SW480 (cell line): Measurements from ENCODE around the gene RNF180.
"Not testable (repeated sequence)": the region's sequence is repeated elsewhere in the genome, so short reads cannot be mapped to it uniquely, and the experiment has no call there.

ENCODE experiments used
- DNase-seq: peaks from one replicate; pipeline ENCODE4 v3.0.0-alpha.2; 2016; ENCODE audit warnings: low spot score

RNF180 gene

DNA sequence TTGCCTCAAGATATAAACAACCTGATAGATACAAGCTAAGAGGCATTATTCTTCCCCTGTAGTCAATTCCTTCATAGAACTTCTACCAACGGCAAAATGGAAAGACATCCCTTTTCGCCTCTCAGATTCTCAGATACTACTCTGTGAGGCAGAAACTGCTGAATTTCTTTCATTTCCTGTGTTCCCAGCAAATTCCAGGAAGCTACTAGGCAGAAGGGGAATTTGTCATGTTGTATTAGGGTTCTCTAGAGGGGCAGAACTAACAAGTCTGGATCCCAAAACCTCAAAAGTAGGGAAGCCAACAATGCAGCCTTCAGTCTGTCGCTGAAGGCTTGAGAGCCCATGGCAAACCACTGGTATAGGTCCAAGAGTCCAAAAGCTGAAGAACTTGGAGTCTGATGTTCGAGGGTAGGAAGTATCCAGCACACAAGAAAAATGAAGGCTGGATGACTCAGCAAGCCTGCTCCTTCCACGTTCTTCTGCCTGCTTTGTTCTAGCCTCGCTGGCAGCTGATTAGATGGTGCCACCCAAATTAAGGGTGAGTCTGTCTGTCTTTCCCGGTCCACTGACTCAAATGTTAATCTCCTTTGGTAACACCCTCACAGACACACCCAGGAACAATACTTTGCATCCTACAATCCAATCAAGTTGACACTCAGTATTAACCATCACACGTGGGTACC is 15.2 kb downstream of the RNF180 start:
- DNase-seq: no peak

DNA sequence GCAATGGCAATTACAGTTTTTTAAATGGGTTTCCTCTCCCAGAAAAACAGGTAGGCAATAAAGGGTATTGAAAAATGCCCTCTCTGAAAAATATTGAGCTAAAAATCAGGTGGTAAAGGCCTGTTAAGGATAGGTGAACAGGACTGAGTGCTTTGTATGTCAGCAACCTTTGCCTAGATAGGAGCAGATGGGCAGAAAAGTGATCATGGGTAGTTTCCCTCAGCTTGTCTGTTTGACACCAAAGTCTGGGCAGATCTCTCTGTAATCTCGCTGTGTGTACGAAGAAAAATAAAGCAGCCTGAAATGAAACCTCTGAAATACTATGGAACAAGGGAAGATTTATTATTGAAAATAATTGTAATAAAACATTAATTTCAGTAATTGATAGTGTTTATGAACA is 15.8 kb downstream of the RNF180 start:
- no peak for DNase-seq

DNA sequence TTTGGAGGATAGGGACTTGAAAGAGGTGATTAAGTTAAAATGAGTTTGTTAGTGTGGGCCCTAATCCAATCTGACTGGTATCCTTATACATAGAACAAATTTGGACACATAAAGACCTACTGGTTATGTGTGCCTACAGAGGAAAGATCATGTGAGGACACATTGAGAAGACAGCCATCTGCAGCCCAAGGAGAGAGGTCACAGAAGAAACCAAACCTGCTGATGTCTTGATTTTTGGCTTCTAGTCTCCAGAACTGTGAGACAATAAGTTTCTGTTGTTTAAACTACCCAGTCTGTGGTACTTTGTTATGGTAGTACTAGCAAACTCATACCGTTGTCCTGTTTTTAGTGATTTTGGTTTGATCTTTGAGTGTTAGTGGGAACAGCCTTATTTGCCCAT is 18.3 kb downstream of the RNF180 start:
- no peak for DNase-seq

DNA sequence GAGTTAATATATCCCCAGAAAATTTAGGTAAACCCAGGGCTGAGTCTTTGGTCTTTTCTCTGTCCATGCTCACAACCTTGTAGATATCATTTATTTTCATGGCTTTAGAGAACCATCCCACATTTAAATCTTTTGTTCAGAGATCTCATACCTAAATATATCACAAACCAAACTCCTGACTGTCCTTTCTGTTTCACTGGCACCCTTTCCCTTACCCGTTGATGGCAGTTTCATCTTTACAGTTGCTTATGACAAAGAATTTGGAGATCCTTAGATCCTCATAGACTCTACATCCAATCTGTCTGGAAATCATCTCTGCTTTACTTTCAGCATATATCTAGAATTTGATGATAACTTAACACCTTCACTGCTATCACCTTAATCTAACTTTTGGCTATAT is 19.2 kb downstream of the RNF180 start:
- DNase-seq: no peak

DNA sequence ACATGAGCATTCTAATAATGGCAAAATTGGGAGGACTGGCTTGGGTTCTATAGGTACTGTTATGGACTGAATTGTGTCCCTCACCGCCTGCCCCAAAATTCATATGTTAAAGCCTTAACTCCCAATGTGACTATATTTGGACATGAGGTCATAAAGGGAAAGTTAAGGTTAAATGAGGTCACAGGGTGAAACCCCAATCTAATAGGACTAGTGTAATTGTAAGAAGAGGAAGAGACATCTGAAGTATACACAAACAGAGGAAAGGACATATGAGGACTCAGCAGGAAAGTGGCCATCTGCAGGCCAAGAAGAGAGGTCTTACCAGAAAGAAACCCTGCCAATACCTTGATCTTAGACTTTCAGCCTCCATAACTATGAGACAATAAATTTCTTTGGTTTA is 23.1 kb downstream of the RNF180 start:
- DNase-seq: no peak

DNA sequence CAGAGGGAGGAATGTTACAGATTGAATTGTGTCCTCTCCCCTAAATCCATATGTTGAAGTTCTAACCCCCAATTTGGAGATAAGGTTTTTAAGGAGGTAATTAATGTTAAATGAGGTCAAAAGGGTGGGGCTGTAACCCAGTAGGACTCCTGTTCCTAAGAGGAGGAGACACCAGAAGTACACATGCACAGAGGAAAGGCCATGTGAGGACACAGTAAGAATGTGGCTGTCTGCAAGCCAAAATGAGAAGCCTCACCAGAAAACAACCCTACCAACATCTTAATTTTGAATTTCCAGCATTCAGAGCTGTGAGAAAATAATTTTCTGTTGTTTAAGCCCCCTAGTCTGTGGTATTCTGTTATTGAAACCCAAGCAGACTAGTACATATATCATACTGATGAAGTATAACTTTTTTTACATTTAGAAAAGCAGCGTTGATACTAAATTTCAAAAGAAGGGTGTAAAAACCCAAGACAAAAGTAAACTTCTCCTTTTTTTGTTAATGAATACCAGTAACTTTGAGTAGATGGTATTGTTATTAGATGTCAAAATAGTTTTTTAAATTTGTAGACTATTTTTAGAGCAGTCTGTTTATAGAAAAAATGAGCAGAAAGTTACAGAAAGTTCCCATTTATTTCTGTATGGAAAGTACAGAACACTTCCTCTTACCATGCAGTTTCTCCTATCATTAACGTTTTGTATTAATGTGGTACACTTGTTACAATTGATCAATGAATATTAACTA is 25.1 kb downstream of the RNF180 start:
- no peak for DNase-seq

DNA sequence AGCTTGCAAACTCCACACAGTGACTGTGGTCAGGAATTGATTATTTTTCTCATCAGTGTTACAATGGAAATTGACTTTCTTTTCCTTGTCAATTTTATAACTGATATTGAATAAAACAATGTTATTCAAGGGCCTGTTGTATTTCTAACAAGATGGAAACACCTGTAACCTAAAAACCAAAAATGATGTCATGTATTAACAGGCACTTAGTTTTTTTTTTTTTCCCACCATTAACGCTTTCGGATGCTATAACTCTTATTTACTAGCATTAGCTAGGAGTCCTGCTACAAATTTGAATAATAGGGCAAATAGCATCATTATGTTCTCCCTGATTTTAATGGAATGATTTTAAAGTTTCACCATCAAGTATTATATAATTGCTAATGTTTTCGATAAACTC is 30.3 kb downstream of the RNF180 start:
- DNase-seq: no peak

DNA sequence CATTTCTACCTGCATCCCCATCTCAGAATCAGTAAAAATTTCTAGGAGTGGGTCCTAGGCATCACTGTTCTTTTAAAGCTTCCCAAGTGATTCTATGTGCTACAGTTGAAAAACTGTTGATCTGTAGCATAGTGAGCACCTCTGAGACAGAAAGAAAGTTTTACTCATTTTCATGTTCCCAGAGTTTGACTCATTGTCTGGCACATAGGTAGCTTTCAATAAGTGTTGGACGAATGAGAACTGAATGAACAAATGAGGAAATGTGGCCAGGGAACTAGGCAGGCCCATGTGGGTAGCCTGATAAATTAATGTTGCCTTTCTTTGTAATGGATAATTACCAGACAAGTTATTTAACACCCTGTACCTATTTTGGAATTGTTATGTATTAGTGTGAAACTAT is 33.8 kb downstream of the RNF180 start:
- no peak for DNase-seq

DNA sequence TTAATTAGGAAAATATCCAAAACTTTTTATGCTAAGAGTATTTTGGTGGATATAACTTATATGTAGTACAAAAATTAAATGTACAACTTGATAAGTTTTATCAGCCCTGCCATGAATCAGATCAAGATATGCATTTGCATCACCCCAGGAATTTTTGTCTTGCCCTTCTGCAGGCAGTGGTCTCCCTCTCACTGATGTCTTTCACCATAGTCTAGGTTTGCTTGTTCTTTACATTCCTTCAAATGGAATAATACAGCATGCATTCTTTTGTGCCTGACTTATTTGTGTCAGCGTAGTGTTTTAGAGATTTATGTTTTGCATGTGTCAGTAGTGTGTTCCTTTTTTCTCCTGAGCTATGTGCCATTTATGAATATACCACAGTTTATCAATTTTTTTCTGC is 36.4 kb downstream of the RNF180 start:
- no peak for DNase-seq

DNA sequence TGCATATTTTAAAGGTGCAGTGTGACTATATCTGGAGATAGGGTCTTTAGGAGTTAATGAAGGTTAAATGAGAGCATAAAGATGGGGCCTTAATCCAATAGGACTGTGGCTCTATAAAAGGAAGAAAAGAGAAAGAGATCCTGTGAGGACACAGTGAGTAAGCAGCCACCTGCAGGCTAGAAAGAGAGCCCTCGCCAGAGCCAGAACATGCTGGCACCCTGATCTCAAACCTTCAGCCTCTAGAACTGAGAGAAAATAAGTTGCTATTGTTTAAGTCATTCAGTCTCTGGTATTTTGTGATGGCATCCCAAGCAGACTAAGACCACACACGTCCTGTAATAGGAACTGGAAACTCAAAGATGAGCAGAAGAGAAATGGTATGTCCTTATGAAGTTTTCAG is 41.0 kb downstream of the RNF180 start:
- no peak for DNase-seq

DNA sequence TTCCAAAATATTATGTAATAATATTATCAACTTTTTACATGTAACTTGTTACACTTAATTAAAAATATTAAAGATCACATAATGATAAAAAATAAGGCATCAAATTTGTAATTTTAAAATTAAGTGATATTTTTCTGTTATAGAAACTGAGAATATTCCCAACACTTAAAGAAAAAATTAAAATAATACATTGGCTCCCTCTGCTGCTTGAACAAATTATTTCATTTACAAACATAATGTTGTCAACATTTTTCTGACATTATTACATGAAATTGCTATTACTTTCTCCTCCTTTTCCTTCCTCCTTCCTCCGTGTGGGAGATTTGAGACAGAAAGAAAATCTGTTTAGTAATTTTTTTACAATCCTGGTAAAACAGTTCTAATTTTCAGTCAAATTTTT is 42.3 kb downstream of the RNF180 start:
- no peak for DNase-seq

DNA sequence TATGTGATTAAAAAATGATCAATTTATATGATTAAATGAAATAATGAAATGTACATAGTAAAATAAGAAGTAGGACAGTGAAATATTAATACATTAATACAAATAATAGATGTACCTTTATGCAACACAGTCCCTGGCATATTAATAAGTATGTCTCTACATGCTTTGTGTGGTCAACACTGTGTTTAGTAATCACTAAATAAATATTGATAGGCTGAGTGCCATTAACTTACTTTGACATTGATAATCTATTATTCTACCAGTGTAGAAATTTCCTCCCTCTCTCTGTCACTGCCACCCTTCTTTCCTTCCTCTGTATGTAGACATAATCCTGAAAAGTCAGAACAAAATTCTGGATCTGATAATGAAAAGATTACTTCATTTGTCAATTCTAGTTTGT is 43.7 kb downstream of the RNF180 start:
- no peak for DNase-seq

DNA sequence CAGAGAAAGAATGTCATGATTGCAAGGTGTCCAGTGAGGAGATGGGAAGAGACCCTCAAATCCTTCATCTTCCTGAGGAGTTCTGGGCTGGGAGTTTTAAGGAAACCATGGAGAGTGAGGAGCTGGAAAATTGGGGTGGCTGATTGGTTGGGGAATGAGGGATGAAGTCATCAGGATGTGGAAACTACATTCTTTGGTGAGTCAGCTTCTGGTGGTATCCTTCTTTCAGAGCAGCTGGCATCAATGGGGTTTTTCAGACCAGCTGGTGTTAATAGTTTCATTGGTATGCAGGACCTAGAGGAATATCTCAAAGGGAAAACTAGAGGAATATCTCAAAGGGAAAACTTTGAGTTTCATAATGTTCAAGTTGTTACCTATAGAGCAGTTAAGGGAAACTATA is 45.2 kb downstream of the RNF180 start:
- peak; percentile 40 for DNase-seq

DNA sequence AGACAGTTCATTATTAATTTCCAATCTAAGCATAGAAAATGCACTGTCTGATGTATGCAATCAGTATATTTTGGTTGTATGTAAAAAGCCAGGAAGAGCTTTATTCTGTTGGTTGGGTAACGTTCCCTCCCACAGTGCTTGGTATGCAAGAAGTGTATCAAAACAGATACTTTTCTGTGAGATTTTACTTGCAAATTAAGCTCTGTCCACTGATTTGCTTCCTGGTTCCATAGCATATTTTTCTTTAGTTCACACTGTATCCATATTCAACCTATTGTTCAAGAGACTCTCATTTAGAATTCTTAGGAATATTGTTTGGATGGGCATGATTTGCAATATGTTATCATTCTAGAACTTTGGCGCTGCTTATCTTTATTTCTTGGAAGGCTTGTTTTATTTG is 47.4 kb downstream of the RNF180 start:
- no peak for DNase-seq

DNA sequence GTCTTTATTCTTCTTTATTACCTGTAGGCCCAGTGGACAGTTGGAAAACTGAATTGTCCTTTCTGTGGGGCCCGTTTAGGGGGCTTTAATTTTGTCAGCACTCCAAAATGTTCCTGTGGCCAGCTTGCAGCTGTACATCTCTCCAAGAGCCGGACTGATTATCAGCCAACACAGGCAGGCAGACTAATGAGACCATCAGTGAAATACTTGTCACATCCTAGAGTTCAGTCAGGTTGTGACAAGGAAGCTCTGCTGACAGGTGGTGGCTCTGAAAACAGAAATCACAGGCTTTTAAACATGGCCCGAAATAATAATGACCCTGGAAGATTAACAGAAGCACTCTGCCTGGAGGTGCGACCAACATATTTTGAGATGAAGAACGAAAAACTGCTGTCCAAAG is 47.9 kb downstream of the RNF180 start:
- DNase-seq: no peak

DNA sequence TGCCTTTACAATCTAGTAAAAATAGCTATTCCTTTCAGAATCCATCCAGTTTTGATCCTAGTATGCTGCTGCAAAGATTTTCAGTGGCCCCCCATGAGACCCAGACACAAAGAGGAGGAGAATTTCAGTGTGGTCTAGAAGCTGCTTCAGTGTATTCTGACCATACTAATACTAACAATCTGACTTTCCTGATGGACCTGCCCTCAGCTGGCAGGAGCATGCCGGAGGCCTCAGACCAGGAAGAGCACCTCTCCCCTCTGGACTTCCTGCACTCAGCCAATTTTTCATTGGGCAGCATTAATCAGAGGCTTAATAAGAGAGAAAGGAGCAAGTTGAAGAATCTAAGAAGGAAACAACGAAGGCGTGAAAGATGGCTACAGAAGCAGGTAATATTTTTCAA is 48.5 kb downstream of the RNF180 start:
- DNase-seq: no peak

DNA sequence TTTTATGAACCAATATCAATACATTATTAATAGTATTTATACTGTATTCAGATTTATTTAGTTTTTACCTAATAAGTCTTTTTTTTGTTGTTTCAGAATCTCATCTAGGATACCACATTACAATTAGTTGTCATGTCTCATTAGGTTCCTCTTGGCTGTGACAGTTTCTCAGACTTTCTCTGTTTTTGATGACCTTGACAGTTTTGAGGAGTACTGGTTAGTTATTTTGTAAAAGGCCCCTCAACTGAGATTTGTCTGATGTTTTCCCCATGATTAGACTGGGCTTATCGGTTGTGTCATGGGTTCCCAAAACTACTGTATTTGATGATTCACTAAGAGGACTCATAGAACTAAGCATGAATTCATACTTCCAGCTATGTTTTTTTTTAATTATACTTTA is 56.3 kb downstream of the RNF180 start:
- DNase-seq: no peak

DNA sequence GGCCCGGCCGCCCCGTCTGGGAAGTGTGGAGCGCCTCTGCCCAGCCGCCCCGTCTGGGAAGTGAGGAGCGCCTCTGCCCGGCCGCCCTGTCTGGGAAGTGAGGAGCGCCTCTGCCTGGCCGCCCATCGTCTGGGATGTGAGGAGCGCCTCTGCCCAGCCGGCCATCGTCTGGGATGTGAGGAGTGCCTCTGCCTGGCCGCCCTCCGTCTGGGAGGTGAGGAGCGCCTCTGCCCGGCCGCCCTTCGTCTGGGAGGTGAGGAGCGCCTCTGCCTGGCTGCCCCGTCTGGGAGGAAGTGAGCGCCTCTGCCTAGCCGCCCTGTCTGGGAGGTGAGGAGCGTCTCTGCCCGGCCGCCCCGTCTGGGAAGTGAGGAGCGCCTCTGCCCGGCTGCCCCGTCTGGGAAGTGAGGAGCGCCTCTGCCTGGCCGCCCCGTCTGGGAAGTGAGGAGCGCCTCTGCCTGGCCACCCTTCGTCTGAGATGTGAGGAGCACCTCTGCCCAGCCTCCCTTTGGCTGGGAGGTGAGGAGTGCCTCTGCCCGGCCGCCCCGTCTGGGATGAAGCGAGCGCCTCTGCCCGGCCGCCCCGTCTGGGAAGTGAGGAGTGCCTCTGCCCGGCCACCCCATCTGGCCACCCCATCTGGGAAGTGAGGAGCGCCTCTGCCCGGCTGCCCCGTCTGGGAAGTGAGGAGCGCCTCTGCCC is 59.8 kb downstream of the RNF180 start:
- not testable (repeated sequence) for DNase-seq

DNA sequence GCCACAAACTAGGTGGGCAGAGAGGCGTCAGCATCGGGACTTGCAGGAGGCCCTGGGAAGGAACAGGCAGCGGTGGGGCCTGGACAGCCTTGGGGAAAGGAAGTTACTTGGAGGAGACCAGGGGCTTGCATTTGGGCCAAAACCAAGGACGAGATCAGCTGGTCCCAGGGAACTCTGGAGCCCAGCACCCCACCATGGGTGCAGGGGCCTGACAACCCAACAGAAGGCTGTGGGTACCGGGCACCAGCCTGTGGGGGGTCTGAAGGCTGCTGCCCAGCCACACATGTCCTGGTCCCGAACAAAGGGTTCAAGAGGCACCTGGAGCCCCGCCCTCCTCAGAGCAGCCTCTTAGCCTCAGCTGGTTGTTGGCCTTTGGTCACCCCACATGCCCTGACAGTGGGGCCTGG is 61.5 kb downstream of the RNF180 start:
- not testable (repeated sequence) for DNase-seq

DNA sequence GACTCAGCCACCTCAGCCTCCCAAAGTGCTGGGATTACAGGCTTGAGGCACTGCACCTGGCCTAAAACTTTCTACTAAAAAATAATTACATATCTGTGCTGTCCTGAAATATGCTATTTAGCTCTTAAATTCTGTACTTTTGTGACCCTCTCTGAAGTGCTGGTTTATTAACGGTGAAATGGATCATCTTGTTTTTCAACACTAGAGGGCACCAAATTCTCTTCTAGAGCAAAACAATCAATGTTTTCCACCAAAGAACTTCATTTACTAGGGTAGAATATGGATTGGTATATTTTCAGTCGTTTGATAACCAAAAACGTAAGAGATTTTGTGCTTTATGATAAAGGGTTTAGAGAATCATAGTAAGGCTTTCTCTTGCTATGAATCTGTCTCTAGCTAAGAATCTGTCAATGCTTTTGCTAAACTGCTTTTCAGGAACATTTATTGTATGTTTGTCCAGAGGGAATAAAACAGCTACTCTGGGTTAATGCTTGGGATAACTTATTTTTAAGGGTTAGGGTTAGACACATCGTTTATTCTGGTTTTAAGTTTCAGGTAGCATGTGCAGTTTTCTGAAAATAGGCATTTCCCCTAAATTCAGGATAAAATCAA is 63.6 kb downstream of the RNF180 start:
- peak; percentile 20 for DNase-seq

DNA sequence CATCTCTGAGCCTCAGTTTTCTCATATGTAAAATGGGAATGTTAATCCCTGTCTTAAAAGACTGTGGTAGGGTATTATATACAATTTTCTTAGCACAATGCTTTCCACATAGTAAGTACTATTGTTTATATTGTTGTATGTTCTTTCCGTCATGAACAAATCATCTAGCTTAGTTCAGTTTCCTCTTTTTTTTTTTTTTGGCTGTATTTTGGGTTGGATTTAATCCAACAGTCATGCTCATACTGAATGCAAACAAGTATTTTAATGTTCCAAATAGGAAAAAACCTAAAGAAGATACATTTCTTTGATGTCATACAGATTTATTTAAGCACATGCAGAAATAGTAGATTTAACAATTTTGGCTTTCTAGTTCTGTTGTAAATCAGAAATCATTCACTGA is 95.1 kb downstream of the RNF180 start:
- DNase-seq: no peak

DNA sequence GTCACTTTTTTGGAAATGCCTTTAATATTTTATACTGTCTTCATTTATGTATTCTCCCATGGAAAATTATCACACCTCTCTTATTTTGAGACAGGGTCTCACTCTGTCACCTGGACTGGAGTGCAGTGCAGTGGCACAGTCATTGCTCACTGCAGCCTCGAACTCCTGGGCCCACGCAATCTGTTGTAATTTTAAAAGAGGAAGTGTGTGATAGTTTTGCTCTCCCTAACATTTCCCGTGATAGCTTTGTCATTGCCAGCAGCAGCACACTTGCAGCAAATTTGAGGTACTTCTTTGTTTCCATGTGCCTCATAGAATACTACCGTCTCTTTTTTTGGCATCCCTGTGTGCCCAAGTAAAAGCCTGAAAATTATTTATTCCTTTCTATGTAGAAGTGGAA is 103.5 kb downstream of the RNF180 start:
- no peak for DNase-seq

DNA sequence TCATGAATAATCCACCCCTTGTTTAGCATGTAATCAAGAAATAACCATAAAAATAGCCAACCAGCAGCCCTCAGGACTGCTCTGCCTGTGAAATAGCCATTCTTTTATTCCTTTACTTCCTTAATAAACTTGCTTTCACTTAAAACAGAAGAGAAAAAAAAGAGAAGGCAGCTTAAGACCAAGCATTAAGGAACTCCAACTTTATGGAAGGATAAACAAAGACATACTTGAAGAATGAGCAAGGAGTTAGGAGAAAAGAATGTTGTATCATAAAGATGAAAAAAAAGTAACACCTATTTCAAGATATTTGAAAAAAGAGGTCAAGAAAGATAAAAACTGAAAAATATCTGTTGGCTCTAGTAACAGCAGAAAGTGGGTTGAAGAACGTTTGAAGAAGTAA is 107.6 kb downstream of the RNF180 start:
- DNase-seq: no peak
